GM12878 (cell line): ENCODE measurements around the gene RNF40. TPM values are rescaled to one million over a fixed set of nuclear protein-coding genes. Genes with fewer than 3 reads are reported as not detected.
A peak's percentile ranks its signal among the peaks of the same experiment; 100 is the strongest.

Experiments
- BCL3 ChIP-seq: IDR thresholded peaks from 2 replicates; pipeline ENCODE4 v1.6.1; 2011; ENCODE audit warnings: borderline replicate concordance, low read depth, mild to moderate bottlenecking, moderate library complexity, low read length; ENCODE audit not compliant: insufficient read depth, poor library complexity, severe bottlenecking
- BHLHE40 ChIP-seq, 2 experiments: fragments of 450-650 bp in 1 of 2; IDR thresholded peaks; 2 replicates each; pipeline ENCODE4 v1.6.1; 2011 to 2017; ENCODE audit warnings: low read depth in 2 of 2, borderline replicate concordance in 1 of 2, improper control_type of control experiment in 1 of 2, low read length in 1 of 2, mild to moderate bottlenecking in 1 of 2
- CEBPB ChIP-seq, 2 experiments: fragments of 150-350 bp in 1 of 2; IDR thresholded peaks; 2 replicates each; pipeline ENCODE4 v1.6.1; 2012 to 2014; ENCODE audit warnings: low read depth in 2 of 2, low read length in 2 of 2, borderline replicate concordance in 1 of 2, inconsistent platforms in 1 of 2
- E2F8 ChIP-seq: fragments of 450-650 bp; IDR thresholded peaks from 2 replicates; pipeline ENCODE4 v1.6.1; 2018; ENCODE audit warnings: mild to moderate bottlenecking, low read depth, moderate library complexity; ENCODE audit not compliant: partially characterized antibody
- E4F1 ChIP-seq: fragments of 450-650 bp; IDR thresholded peaks from 2 replicates; pipeline ENCODE4 v1.6.1; 2018; ENCODE audit warnings: borderline replicate concordance, mild to moderate bottlenecking; ENCODE audit not compliant: partially characterized antibody
- JUNB ChIP-seq: IDR thresholded peaks from 2 replicates; pipeline ENCODE4 v1.6.1; 2016; ENCODE audit warnings: antibody characterized with exemption, mild to moderate bottlenecking
- MYC ChIP-seq: IDR thresholded peaks from 2 replicates; pipeline ENCODE4 v1.6.1; 2011; ENCODE audit warnings: mild to moderate bottlenecking, low read length, moderate library complexity, inconsistent platforms; ENCODE audit not compliant: insufficient read depth, insufficient replicate concordance, insufficient read length, severe bottlenecking
- NFXL1 ChIP-seq: fragments of 450-650 bp; IDR thresholded peaks from 2 replicates; pipeline ENCODE4 v1.6.1; 2017; ENCODE audit warnings: antibody characterized with exemption, mild to moderate bottlenecking, borderline replicate concordance
- NFYA ChIP-seq: IDR thresholded peaks from 2 replicates; pipeline ENCODE4 v1.6.1; 2011; ENCODE audit warnings: low read depth, mild to moderate bottlenecking, low read length, improper control_type of control experiment, borderline replicate concordance
- NKRF ChIP-seq: fragments of 450-650 bp; conservative IDR thresholded peaks from 2 replicates; pipeline ENCODE4 v1.6.1; 2017; ENCODE audit warnings: mild to moderate bottlenecking, moderate library complexity
- RAD51 ChIP-seq: fragments of 450-650 bp; IDR thresholded peaks from 2 replicates; pipeline ENCODE4 v1.6.1; 2016; ENCODE audit warnings: moderate library complexity, mild to moderate bottlenecking, inconsistent platforms
- ZBTB11 ChIP-seq: fragments of 450-650 bp; formaldehyde crosslinking; IDR thresholded peaks from 2 replicates; pipeline ENCODE4 v1.5.0; 2022; ENCODE audit warnings: mild to moderate bottlenecking, missing genetic modification characterization
- ZNF217 ChIP-seq: fragments of 450-650 bp; IDR thresholded peaks from 2 replicates; pipeline ENCODE4 v1.6.1; 2017; ENCODE audit warnings: antibody characterized with exemption, mild to moderate bottlenecking
- ZZZ3 ChIP-seq: IDR thresholded peaks from 2 replicates; pipeline ENCODE4 v1.6.1; 2011; ENCODE audit warnings: low read depth; ENCODE audit not compliant: control insufficient read depth, insufficient read length
- polyA plus RNA-seq, 11 experiments: library from polyadenylated mRNA; depleted of rRNA in 4 of 11; unstranded in 6 of 11; stranded (reverse) in 5 of 11; fragments of >200 nt; fragmentation: Nextera tagmentation in 4 of 11; fragmentation: Illumina TruSeq in 1 of 11; extraction: Ambion mirVana in 4 of 11; extraction: Trizol in 1 of 11; gene quantifications; 1 replicate in 1 of 11; 2 replicates in 10 of 11; pipeline versions ENCODE4 v1.2.1 to v1.2.3, GENCODE V29; 2011 to 2016; ENCODE audit warnings: inconsistent platforms in 2 of 11, missing spikeins in 2 of 11, low read depth in 1 of 11
- total RNA-seq, 4 experiments: library from RNA; depleted of rRNA in 3 of 4; stranded (reverse); fragments of >200 nt in 3 of 4; fragmentation: Illumina TruSeq in 1 of 4; extraction: Trizol in 1 of 4; gene quantifications; 2 replicates each; pipeline versions ENCODE4 v1.2.1 to v1.2.3, GENCODE V29; 2013 to 2021

Gene RNF40
- total and polyA plus RNA-seq, 10 of the 15 experiments (the other 5 are each of a cell fraction or from before 2014, with no cell fraction given) = 3.7 to 97.6 (median 58.4) TPM

GRCh38 chr16:30747799-30748633 lies 14.1 kb upstream of the RNF40 start, which contains the start of gene PHKG2 (continued):
- TF ChIP-seq NFXL1 (no peak), BCL3 (peak; percentile 12), JUNB (no peak), RAD51 (peak; percentile 96), ZNF217 (no peak), ZBTB11 (no peak), ZZZ3 (no peak), E2F8 (peak; percentile 36), BHLHE40 (IDR thresholded peaks at IDR 0.05; ENCODE audit: borderline replicate concordance in 1 of 2, low read depth in 2 of 2, low read length in 1 of 2) (peak; percentile 95 to 96), NKRF (0 out of 2 replicates have a peak, but pooled peaks have one; percentile 46), CEBPB (IDR thresholded peaks at IDR 0.05; ENCODE audit: borderline replicate concordance in 1 of 2, low read depth in 2 of 2, low read length in 2 of 2) (no peak), NFYA (peak; percentile 4; the same call in 1 of the 2 replicates), E4F1 (peak; percentile 84), MYC (peak; percentile 37)
